SJSA1 (cell line): Measurements from ENCODE around the gene SLC13A3. TPM values are rescaled to one million over a fixed set of nuclear protein-coding genes. Genes with fewer than 3 reads are reported as not detected.

Source experiments
- DNase-seq, 2 experiments: peaks; one replicate each; pipeline ENCODE4 v3.0.0-alpha.2; 2015 to 2020; ENCODE audit warnings: low spot score in 2 of 2, low read depth in 1 of 2
- H3K27ac ChIP-seq: fragments of 250-450 bp; sonication (Bioruptor Pico); 2 replicates; pipeline ENCODE4 v1.5.1; 2020; ENCODE audit warnings: mild to moderate bottlenecking, moderate library complexity
- H3K27me3 ChIP-seq: fragments of 250-450 bp; sonication (Bioruptor Pico); replicated peaks from 2 replicates; pipeline ENCODE4 v1.5.1; 2020; ENCODE audit warnings: mild to moderate bottlenecking, moderate library complexity
- H3K36me3 ChIP-seq: fragments of 250-450 bp; sonication (Bioruptor Pico); 2 replicates; pipeline ENCODE4 v1.5.1; 2020; ENCODE audit warnings: mild to moderate bottlenecking
- H3K4me1 ChIP-seq: fragments of 250-450 bp; sonication (Bioruptor Pico); replicated peaks from 2 replicates; pipeline ENCODE4 v1.6.1; 2021; ENCODE audit warnings: mild to moderate bottlenecking
- H3K4me3 ChIP-seq: fragments of 250-450 bp; sonication (Bioruptor Pico); 2 replicates; pipeline ENCODE4 v1.5.1; 2020; ENCODE audit warnings: mild to moderate bottlenecking
- H3K9me3 ChIP-seq: fragments of 250-450 bp; sonication (Bioruptor Pico); replicated peaks from 2 replicates; pipeline ENCODE4 v1.5.1; 2020; ENCODE audit warnings: mild to moderate bottlenecking
- total RNA-seq: library from RNA; depleted of rRNA; stranded (reverse); fragments of >200 nt; shearing (Covaris generic); gene quantifications from 2 replicates; pipeline ENCODE4 v1.2.3, GENCODE V29; 2014

The SLC13A3 gene
- total RNA-seq, 1 experiment from 2014 or later, result not detected

GRCh38 chr20:46562009-46562372 is 89.3 kb downstream of the SLC13A3 start:
- H3K9me3 ChIP-seq, result no peaks in the 10 kb centered on the region
- no peak for DNase-seq
- H3K4me3 ChIP-seq, result no peak overlapping the region
- no peaks in the 10 kb centered on the region for H3K27me3 ChIP-seq
- H3K27ac ChIP-seq, result no peak overlapping the region
- no peaks in the 10 kb centered on the region for H3K36me3 ChIP-seq
- H3K4me1 ChIP-seq, result no peaks in the 10 kb centered on the region

DNA sequence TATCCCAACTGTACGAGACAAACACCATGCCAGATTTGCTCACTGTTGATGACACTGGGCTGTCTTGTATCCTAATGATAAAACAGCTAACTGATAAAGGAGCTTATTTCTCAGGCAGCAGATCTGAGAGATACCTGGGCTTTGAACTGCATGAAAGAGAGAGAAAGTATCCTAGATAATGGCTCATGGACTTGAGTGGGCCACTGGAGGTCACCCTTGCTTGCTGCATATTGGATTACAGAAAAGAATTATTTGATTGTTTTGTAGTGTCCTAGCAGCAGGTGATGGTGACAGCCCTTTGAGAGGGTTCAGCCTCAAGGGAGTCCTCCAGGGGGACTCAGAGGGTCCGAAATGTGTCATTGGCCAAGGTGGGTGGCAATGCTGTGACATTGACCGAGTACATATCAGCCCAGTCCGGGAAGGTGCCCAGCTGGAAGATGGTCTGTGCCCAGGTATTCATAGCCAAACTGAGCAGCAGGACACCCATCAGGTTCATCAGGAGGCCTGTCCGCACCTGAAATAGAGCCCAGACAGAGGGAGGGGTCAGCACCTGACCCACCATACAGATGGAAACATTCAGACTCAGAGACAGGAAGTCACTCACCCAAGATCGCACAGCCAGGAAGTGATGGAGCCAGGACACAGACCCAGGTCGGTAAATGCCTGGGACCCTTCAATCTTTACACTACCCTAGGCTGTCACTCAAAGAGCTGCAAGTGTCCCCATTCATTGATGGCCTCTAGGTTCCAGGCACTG is 91.4 kb downstream of the SLC13A3 start:
- H3K27me3 ChIP-seq, result no peaks in the 10 kb centered on the region
- no peak for DNase-seq
- no peaks in the 10 kb centered on the region for H3K9me3 ChIP-seq
- H3K4me3 ChIP-seq, result no peak overlapping the region
- H3K4me1 ChIP-seq, result no peaks in the 10 kb centered on the region
- H3K27ac ChIP-seq, result no peak overlapping the region
- no peaks in the 10 kb centered on the region for H3K36me3 ChIP-seq

GRCh38 chr20:46559001-46559400 is 92.3 kb downstream of the SLC13A3 start:
- DNase-seq, result no peak
- Histone ChIP-seq H3K9me3 (no peaks in the 10 kb centered on the region), H3K4me3 (no peak overlapping the region), H3K27me3 (no peaks in the 10 kb centered on the region), H3K4me1 (no peaks in the 10 kb centered on the region), H3K27ac (no peak overlapping the region), H3K36me3 (no peaks in the 10 kb centered on the region)

GRCh38 chr20:46558511-46558959 is 92.7 kb downstream of the SLC13A3 start:
- no peaks in the 10 kb centered on the region for H3K36me3 ChIP-seq
- H3K4me3 ChIP-seq, result no peak overlapping the region
- H3K27me3 ChIP-seq, result no peaks in the 10 kb centered on the region
- no peak overlapping the region for H3K27ac ChIP-seq
- H3K4me1 ChIP-seq, result no peaks in the 10 kb centered on the region
- H3K9me3 ChIP-seq, result no peaks in the 10 kb centered on the region
- DNase-seq, result no peak

DNA sequence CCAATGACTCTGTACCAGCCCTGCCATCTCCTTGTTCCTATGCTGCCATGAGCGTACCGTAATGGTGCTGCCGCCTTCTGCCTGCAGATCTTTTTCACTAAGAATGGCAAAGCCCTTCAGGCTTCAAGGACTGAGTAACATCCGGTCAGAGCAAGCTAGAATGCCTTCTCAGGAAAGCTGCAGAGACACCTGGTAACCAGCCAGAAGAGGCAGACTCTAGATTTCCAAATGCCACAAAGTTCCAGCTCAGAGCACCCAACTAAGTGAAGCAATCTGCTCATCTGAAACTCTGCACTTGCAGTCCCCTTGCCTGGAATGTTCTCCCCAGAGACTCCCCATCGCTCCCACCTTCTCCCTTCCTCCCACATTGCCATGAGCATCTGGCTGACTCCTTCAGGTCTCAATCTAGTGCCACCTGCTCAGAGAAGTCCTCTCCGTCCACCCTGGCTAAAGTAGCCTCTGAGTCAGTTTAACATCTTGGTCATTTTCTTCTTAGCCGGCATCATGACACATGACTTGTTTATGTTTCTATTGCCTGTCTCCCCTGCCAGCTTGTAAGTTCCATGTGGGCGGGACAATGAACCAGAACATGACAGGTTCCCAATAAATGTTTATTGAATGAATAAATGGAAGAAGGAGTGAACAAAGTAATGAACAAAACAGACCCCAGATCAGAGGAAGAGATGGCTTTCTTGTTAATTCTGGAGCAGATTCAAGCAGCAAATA is 93.9 kb downstream of the SLC13A3 start:
- H3K27me3 ChIP-seq, result no peaks in the 10 kb centered on the region
- DNase-seq, result no peak
- no peaks in the 10 kb centered on the region for H3K4me1 ChIP-seq
- no peak overlapping the region for H3K27ac ChIP-seq
- no peaks in the 10 kb centered on the region for H3K9me3 ChIP-seq
- no peak overlapping the region for H3K4me3 ChIP-seq
- no peaks in the 10 kb centered on the region for H3K36me3 ChIP-seq

DNA sequence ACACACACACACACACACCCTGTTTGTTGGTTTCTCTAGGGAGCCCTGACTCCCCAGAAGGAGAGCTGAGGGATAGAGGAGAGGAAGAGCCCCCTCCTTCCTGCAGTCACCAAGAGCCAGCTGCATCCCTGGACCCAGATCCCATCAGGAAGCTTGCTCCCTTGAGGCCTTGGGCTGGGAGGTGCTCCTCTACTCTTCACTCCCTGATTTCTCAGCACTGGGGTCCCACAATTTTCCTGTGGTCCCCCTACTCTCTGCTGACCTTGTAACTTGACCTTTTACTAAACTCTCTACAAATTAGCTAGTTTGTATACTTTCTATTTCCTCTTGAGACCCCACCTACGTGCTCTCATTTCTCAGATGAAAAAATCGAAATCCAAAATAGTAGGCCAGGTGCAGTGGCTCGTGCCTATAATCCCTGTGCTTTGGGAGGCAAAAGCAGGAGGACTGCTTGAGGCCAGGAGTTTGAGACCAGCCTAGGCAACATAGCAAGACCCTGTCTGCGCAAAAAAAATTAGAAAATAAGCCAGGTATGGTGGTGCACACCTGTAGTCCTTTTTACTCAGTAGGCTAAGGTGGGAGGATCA is 95.8 kb downstream of the SLC13A3 start:
- DNase-seq, result no peak
- H3K4me3 ChIP-seq, result no peak overlapping the region
- H3K27ac ChIP-seq, result no peak overlapping the region
- H3K27me3 ChIP-seq, result no peaks in the 10 kb centered on the region
- H3K9me3 ChIP-seq, result no peaks in the 10 kb centered on the region
- H3K4me1 ChIP-seq, result no peaks in the 10 kb centered on the region
- no peaks in the 10 kb centered on the region for H3K36me3 ChIP-seq

DNA sequence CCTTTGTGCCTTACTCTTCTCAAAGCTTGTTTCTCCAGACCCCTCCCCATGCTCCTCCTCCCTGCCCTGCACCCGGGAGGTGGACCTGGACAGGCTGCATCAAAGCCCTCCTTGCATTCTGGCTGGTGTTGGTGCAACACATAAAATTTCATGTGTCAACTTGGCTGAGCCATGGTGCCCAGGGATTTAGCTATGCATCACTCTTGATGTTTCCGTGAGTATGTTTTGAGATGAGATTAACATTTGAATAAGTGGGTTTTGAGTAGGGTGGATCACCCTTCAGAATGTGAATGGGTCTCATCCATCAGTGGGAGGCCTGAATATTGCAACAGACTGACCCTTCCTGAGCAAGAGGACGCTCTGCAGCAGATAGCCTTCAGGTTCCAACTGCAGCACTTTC is 96.4 kb downstream of the SLC13A3 start:
- DNase-seq, result no peak
- H3K9me3 ChIP-seq, result no peaks in the 10 kb centered on the region
- H3K4me1 ChIP-seq, result no peaks in the 10 kb centered on the region
- H3K4me3 ChIP-seq, result no peak overlapping the region
- H3K27me3 ChIP-seq, result no peaks in the 10 kb centered on the region
- H3K27ac ChIP-seq, result no peak overlapping the region
- no peaks in the 10 kb centered on the region for H3K36me3 ChIP-seq

- Histone ChIP-seq H3K4me1 (no peaks in the 10 kb centered on the region), H3K27me3 (no peaks in the 10 kb centered on the region), H3K9me3 (no peaks in the 10 kb centered on the region), H3K36me3 (no peaks in the 10 kb centered on the region), H3K4me3 (no peak overlapping the region), H3K27ac (no peak overlapping the region)
- no peak for DNase-seq
These were observed 97.3 kb downstream of the SLC13A3 start for GRCh38 chr20:46553926-46554325.

- no peaks in the 10 kb centered on the region for H3K27me3 ChIP-seq
These were observed 98.5 kb downstream of the SLC13A3 start for GRCh38 chr20:46552460-46553420.

GRCh38 chr20:46551522-46552381 is 99.5 kb downstream of the SLC13A3 start:
- Histone ChIP-seq H3K9me3 (no peaks in the 10 kb centered on the region), H3K36me3 (no peaks in the 10 kb centered on the region), H3K27me3 (no peaks in the 10 kb centered on the region), H3K4me1 (no peaks in the 10 kb centered on the region), H3K27ac (no peak overlapping the region), H3K4me3 (no peak overlapping the region)
- DNase-seq, result no peak

More at GRCh38 chr20:46552460-46553420, 98.5 kb downstream of the SLC13A3 start:
- Histone ChIP-seq H3K9me3 (no peaks in the 10 kb centered on the region), H3K27ac (no peak overlapping the region), H3K4me3 (no peak overlapping the region), H3K4me1 (no peaks in the 10 kb centered on the region), H3K36me3 (no peaks in the 10 kb centered on the region)
- DNase-seq, result no peak

DNA sequence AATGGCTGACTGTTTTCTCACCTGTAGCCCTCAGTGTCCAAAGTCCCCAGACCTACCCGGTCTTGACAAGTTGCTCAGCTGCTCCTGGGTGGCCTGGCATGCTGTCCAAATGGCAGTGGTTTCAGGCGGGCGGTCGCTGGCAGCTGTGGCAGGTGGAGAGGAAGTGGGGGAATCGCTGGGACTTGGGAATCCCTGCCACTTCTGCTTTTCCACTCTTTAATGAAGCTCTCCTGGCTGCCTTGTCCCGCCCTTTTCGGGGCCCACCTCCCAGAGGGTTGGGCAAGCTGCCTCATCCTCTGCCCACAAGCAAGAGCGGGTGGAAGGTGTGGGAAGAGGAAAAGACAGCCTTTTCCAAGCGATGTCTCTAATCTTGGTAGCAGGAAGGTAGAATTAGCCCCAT is 100.8 kb downstream of the SLC13A3 start, which contains the start of gene OCSTAMP:
Gene OCSTAMP, minus strand, starts transcription at position 194 of the 400 bp plus-strand sequence. Its CDS starts 94 bp downstream, at position 100.
- Histone ChIP-seq H3K9me3 (no peaks in the 10 kb centered on the region), H3K27ac (no peak within 1 kb of the TSS)
- DNase-seq, result no peak

DNA sequence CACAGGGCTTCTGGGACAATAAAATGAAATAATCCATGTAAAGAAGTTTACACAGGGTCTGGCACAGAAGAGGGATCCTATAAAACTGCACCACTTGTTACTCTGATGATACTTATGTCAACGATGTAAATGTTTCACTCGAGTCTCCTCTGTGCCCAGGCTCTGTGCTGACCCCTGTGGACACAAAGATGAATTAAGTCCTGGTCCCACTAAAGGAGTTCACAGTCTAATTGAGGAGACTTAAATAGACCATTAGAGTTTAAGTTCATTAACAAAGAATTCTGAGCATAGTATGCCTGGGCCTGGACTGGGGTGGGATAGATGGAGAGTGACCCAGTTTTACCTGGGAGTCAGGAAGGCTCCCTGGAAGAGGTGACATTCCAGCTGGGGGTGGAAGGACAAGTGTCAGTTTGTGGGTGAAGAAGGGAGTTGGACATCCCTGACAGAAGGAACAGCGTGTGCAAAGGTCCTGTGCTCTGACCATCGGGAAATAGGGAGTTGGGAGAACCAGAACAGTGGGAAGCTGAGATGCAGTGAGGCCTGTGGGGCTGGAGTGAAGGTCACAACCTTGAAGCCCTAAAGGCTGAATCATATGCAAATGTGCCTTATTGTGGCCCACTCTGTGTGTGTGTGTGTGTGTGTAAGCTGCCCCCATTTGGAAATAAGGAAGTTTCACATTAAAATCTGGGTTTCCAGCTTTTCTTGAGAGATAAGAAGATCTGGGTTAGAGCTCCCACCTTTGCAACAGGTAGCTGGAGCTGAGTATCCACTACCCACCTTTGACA is 101.9 kb downstream of the SLC13A3 start:
- no peak for DNase-seq
- H3K9me3 ChIP-seq, result no peaks in the 10 kb centered on the region
- no peak overlapping the region for H3K27ac ChIP-seq
- no peaks in the 10 kb centered on the region for H3K4me1 ChIP-seq
- no peak overlapping the region for H3K4me3 ChIP-seq
- H3K27me3 ChIP-seq, result no peaks in the 10 kb centered on the region
- no peaks in the 10 kb centered on the region for H3K36me3 ChIP-seq

More for the DNA sequence above, 100.8 kb downstream of the SLC13A3 start, which contains the start of gene OCSTAMP:
- Histone ChIP-seq H3K4me3 (no peak within 1 kb of the TSS), H3K36me3 (no peaks in the 10 kb centered on the region), H3K4me1 (no peaks in the 10 kb centered on the region), H3K27me3 (no peaks in the 10 kb centered on the region)
